Measurements from ENCODE around the gene TICAM2.

Gene TICAM2

GRCh38 chr5:115605436-115605835, 3.2 kb upstream of the TICAM2 start:
- no peak for DNase-seq

- DNase-seq: no peak
Measured at GRCh38 chr5:115602591-115603125, 379 bp upstream of the TICAM2 start.

GRCh38 chr5:115600766-115601165, 1.5 kb downstream of the TICAM2 start:
- peak; percentile 54 for DNase-seq

GRCh38 chr5:115599924-115600323, 2.4 kb downstream of the TICAM2 start:
- DNase-seq: peak; percentile 14

- DNase-seq: peak; percentile 32
Measured at GRCh38 chr5:115599502-115599901, 2.8 kb downstream of the TICAM2 start.

GRCh38 chr5:115594128-115595047, 7.9 kb downstream of the TICAM2 start:
- DNase-seq: peak; percentile 46

- no peak for DNase-seq
Measured at GRCh38 chr5:115589043-115589442, 13.2 kb downstream of the TICAM2 start.

- no peak for DNase-seq
Measured at GRCh38 chr5:115588640-115589039, 13.6 kb downstream of the TICAM2 start.

GRCh38 chr5:115586525-115587146, 15.6 kb downstream of the TICAM2 start:
- DNase-seq: peak; percentile 34

GRCh38 chr5:115585265-115585664, 17.0 kb downstream of the TICAM2 start:
- DNase-seq: no peak

GRCh38 chr5:115584501-115584900, 17.8 kb downstream of the TICAM2 start:
- DNase-seq: no peak

GRCh38 chr5:115583474-115583873, 18.8 kb downstream of the TICAM2 start:
- peak; percentile 91 for DNase-seq

- DNase-seq: no peak
Measured at GRCh38 chr5:115580941-115581340, 21.3 kb downstream of the TICAM2 start.

GRCh38 chr5:115579747-115580173, 22.5 kb downstream of the TICAM2 start:
- peak; percentile 74 for DNase-seq

GRCh38 chr5:115579216-115579615, 23.1 kb downstream of the TICAM2 start:
- DNase-seq: no peak

GRCh38 chr5:115578657-115579056, 23.6 kb downstream of the TICAM2 start:
- no peak for DNase-seq

GRCh38 chr5:115577741-115578140, 24.5 kb downstream of the TICAM2 start:
- DNase-seq: no peak

GRCh38 chr5:115577329-115577728, 24.9 kb downstream of the TICAM2 start:
- no peak for DNase-seq

- DNase-seq: peak; percentile 86
Measured at GRCh38 chr5:115575167-115576070, 26.9 kb downstream of the TICAM2 start.

- DNase-seq: peak; percentile 74
Measured at GRCh38 chr5:115573133-115573532, 29.1 kb downstream of the TICAM2 start.

- DNase-seq: no peak
Measured at GRCh38 chr5:115571441-115571878, 30.8 kb downstream of the TICAM2 start.

GRCh38 chr5:115568668-115569067, 33.6 kb downstream of the TICAM2 start:
- no peak for DNase-seq

GRCh38 chr5:115565233-115565632, 37.0 kb downstream of the TICAM2 start:
- no peak for DNase-seq

Measured in fibroblast of skin of right biceps (primary cell).